ENCODE measurements around the gene ANKFN1.

Gene ANKFN1

GRCh38 chr17:56425483-56425882 lies 272.2 kb downstream of the ANKFN1 start:
- TF ChIP-seq, protein P1, sequence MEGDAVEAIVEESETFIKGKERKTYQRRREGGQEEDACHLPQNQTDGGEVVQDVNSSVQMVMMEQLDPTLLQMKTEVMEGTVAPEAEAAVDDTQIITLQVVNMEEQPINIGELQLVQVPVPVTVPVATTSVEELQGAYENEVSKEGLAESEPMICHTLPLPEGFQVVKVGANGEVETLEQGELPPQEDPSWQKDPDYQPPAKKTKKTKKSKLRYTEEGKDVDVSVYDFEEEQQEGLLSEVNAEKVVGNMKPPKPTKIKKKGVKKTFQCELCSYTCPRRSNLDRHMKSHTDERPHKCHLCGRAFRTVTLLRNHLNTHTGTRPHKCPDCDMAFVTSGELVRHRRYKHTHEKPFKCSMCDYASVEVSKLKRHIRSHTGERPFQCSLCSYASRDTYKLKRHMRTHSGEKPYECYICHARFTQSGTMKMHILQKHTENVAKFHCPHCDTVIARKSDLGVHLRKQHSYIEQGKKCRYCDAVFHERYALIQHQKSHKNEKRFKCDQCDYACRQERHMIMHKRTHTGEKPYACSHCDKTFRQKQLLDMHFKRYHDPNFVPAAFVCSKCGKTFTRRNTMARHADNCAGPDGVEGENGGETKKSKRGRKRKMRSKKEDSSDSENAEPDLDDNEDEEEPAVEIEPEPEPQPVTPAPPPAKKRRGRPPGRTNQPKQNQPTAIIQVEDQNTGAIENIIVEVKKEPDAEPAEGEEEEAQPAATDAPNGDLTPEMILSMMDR (conservative IDR thresholded peaks at IDR 0.05; ENCODE audit: low read length) = no peak
- no peak overlapping the region for H3K4me3 ChIP-seq (ENCODE audit: low read length)
- DNase-seq (ENCODE audit: low read depth) = no peak

DNA sequence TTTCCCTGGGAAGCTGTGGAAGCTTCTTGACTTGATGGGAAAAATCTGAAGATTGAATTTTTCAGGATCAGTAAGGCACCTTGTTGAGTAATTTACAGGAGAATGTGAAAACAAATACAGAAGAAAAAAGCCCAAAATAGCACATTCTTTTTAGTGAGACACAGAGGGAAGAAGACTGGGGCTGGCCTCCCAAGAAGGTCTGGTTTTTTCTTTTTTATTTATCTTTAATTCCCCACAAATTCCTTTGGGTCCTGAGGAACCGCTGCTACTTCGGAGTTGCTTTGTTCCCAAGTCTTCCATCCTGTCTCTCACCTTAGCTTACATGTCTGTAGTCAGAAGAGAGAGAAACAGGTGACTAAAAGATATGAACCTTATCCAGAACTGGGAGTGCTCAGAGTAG lies 273.6 kb downstream of the ANKFN1 start:
- TF ChIP-seq, protein P1 (conservative IDR thresholded peaks at IDR 0.05; ENCODE audit: low read length) = no peak
- no peak overlapping the region for H3K4me3 ChIP-seq (ENCODE audit: low read length)
- DNase-seq (ENCODE audit: low read depth) = no peak

DNA sequence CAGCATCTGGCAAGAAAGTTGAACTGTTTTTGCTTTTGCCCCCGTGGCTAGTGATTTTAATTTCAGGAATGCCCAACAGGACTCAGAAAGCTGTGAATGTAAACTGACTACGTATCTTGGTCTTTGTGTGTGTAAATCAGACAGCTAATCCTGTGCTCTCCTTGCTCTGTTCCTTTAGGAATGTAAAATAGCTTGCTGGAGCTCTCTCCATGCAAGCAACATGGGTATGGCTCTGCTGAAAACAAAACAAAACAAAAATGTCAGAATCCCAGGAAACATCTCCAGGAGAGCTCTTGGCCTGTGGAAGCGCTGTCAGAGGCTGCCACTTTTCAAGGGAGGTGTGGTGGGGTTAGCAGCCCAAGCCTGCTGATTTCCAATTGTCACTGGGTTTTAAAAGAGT lies 278.5 kb downstream of the ANKFN1 start:
- TF ChIP-seq, protein P1 (conservative IDR thresholded peaks at IDR 0.05; ENCODE audit: low read length) = no peak

GRCh38 chr17:56432443-56432842 lies 279.2 kb downstream of the ANKFN1 start:
- DNase-seq (ENCODE audit: low read depth) = no peak
- no peak overlapping the region for H3K4me3 ChIP-seq (ENCODE audit: low read length)
- TF ChIP-seq, protein P1 (conservative IDR thresholded peaks at IDR 0.05; ENCODE audit: low read length) = no peak

More for the DNA sequence above, 278.5 kb downstream of the ANKFN1 start:
- no peak overlapping the region for H3K4me3 ChIP-seq (ENCODE audit: low read length)
- peak; percentile 23 for DNase-seq (ENCODE audit: low read depth)

GRCh38 chr17:56434610-56435009 lies 281.3 kb downstream of the ANKFN1 start:
- peak; percentile 61 for DNase-seq (ENCODE audit: low read depth)
- TF ChIP-seq, protein P1 (conservative IDR thresholded peaks at IDR 0.05; ENCODE audit: low read length) = no peak
- H3K4me3 ChIP-seq (ENCODE audit: low read length) = no peak overlapping the region

DNA sequence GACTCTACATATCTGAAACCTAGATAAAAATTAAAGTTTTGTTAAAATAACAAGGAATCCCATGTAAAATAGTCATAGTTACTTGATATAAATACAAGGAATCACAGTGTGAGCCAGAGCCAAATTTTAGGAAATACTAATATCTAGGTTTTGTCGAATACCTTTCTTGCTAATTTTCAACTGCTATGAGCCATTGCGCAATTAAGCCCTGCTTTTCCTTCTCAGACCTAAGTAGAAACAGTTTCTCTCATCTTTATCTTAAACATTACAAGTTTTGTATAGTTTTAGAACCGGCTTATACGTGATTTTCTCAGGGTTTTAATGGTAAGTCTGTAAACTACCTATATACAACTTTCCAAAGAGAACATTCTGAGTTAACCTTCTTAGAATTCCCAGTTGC lies 282.9 kb downstream of the ANKFN1 start:
- TF ChIP-seq, protein P1 (conservative IDR thresholded peaks at IDR 0.05; ENCODE audit: low read length) = no peak
- no peak overlapping the region for H3K4me3 ChIP-seq (ENCODE audit: low read length)

GRCh38 chr17:56440419-56440818 lies 287.1 kb downstream of the ANKFN1 start:
- TF ChIP-seq, protein P1 (conservative IDR thresholded peaks at IDR 0.05; ENCODE audit: low read length) = no peak
- no peak for DNase-seq (ENCODE audit: low read depth)

More for the DNA sequence above, 282.9 kb downstream of the ANKFN1 start:
- DNase-seq (ENCODE audit: low read depth) = no peak

More at GRCh38 chr17:56440419-56440818, 287.1 kb downstream of the ANKFN1 start:
- H3K4me3 ChIP-seq (ENCODE audit: low read length) = no peak overlapping the region
